Panc1 (cell line): Measurements from ENCODE around the gene ADGRL3. TPM values are rescaled to one million over a fixed set of nuclear protein-coding genes. Genes with fewer than 3 reads are reported as not detected.

ENCODE experiments used
- ATAC-seq: fragments of 200-7000 bp; cut with Tn5 transposase; 2 replicates; pipeline ENCODE4 v1.9.1; 2020; ENCODE audit warnings: mild to moderate bottlenecking, moderate library complexity
- BruUV-seq: library from RNA; stranded (reverse); fragments of 400-500 nt; replicated peaks from 2 replicates; lab custom pipeline; 2021; lab: Mats Ljungman, UMichigan
- CTCF ChIA-PET: fragments of 300-600 bp; sonication (Branson Sonifier 250); formaldehyde crosslinking; loops from one replicate; lab custom pipeline; 2022; ENCODE audit warnings: antibody characterized with exemption; lab: Charles Lee
- POLR2A ChIA-PET: fragments of 300-600 bp; sonication (Branson Sonifier 250); formaldehyde crosslinking; loops from one replicate; lab custom pipeline; 2022; ENCODE audit warnings: antibody characterized with exemption; lab: Charles Lee
- DNase-seq: peaks from one replicate; pipeline ENCODE4 v3.0.0-alpha.2; 2010; ENCODE audit warnings: low read depth, low spot score
- H3K27ac ChIP-seq: 2 replicates; pipeline ENCODE4 v1.5.1; 2011; ENCODE audit warnings: mild to moderate bottlenecking, low read length, inconsistent platforms
- H3K27me3 ChIP-seq: fragments of 200-500 bp; sonication (Bioruptor generic); 2 replicates; pipeline ENCODE4 v1.6.0; 2014; ENCODE audit warnings: low read length, inconsistent platforms; ENCODE audit not compliant: control insufficient read depth, insufficient read depth
- H3K36me3 ChIP-seq: fragments of 200-500 bp; sonication (Bioruptor generic); 2 replicates; pipeline ENCODE4 v1.5.1; 2014; ENCODE audit warnings: inconsistent platforms, mild to moderate bottlenecking, low read length, moderate library complexity; ENCODE audit not compliant: control insufficient read depth, insufficient read depth
- H3K4me1 ChIP-seq: 2 replicates; pipeline ENCODE4 v1.5.1; 2011; ENCODE audit warnings: inconsistent platforms, mild to moderate bottlenecking, low read length, moderate library complexity; ENCODE audit not compliant: control insufficient read depth, insufficient read depth
- H3K4me3 ChIP-seq, 2 experiments: 2 replicates each; pipeline ENCODE4 v1.5.1; 2011 to 2012; ENCODE audit warnings: low read depth in 2 of 2, low read length in 2 of 2, mild to moderate bottlenecking in 2 of 2, inconsistent platforms in 1 of 2, moderate library complexity in 1 of 2
- H3K9me3 ChIP-seq: fragments of 200-500 bp; sonication (Bioruptor generic); 2 replicates; pipeline ENCODE4 v1.5.1; 2014; ENCODE audit warnings: low read depth, mild to moderate bottlenecking, inconsistent platforms, low read length, moderate library complexity; ENCODE audit not compliant: control insufficient read depth, insufficient read depth
- CTCF ChIP-seq: fragments of 450-650 bp; IDR thresholded peaks from 2 replicates; pipeline ENCODE4 v1.5.1; 2017; ENCODE audit warnings: mild to moderate bottlenecking
- POLR2AphosphoS5 ChIP-seq: IDR thresholded peaks from 2 replicates; pipeline ENCODE4 v1.6.1; 2012; ENCODE audit warnings: mild to moderate bottlenecking, low read depth, low read length, moderate library complexity
- REST ChIP-seq, 2 experiments: IDR thresholded peaks; 2 replicates each; pipeline ENCODE4 v1.6.1; 2011 to 2012; ENCODE audit warnings: low read depth in 2 of 2, control low read depth in 1 of 2, low read length in 1 of 2, mild to moderate bottlenecking in 1 of 2, moderate library complexity in 1 of 2; ENCODE audit not compliant: insufficient read depth in 1 of 2
- SIN3A ChIP-seq: IDR thresholded peaks from 2 replicates; pipeline ENCODE4 v1.6.1; 2012; ENCODE audit warnings: low read depth, mild to moderate bottlenecking, low read length, moderate library complexity, borderline replicate concordance; ENCODE audit not compliant: insufficient read depth
- TCF7L2 ChIP-seq: IDR thresholded peaks from 2 replicates; pipeline ENCODE4 v1.6.1; 2011; ENCODE audit warnings: mild to moderate bottlenecking, low read depth, low read length, inconsistent platforms
- in situ Hi-C: cut with HindIII; loops from 2 replicates; pipeline ENCODE4 v1.10.0; 2016; ENCODE audit warnings: low sequenced_read_pairs, low pct_unique_long_range_greater_than_20kb
- intact Hi-C: fragments of 100-400 bp; cut with micrococcal nuclease; formaldehyde crosslinking; loops from one replicate; pipeline ENCODE4 v1.10.0; 2022; ENCODE audit not compliant: unreplicated experiment
- total RNA-seq: library from RNA; stranded (reverse); gene quantifications from one replicate; pipeline ENCODE4 v1.2.1, GENCODE V29; 2021; ENCODE audit not compliant: unreplicated experiment

ADGRL3 gene
- total RNA-seq, 1 experiment from 2014 or later: 0.23 TPM

- Histone ChIP-seq H3K9me3 (no peaks in the 10 kb centered on the region), H3K4me3 (no peak overlapping the region), H3K27me3 (no peaks in the 10 kb centered on the region), H3K4me1 (no peaks in the 10 kb centered on the region), H3K36me3 (no peaks in the 10 kb centered on the region), H3K27ac (no peak overlapping the region)
- ChIA-PET POLR2A (no interaction called here), CTCF (no interaction called here)
- in situ Hi-C loops (no loop called here), intact Hi-C loops (no loop called here)
- ATAC-seq (no peak), DNase-seq (no peak)
- BruUV-seq: no TSS peak
- TF ChIP-seq CTCF: no peak
- no peak for TF ChIP-seq SIN3A
These were observed 539.8 kb downstream of the ADGRL3 start for GRCh38 chr4:61739887-61740286.

GRCh38 chr4:61740886-61741285, 540.8 kb downstream of the ADGRL3 start:
- ATAC-seq (no peak), DNase-seq (no peak)
- BruUV-seq: no TSS peak
- in situ Hi-C loops (no loop called here), intact Hi-C loops (no loop called here)
- Histone ChIP-seq H3K27me3 (no peaks in the 10 kb centered on the region), H3K9me3 (no peaks in the 10 kb centered on the region), H3K36me3 (no peaks in the 10 kb centered on the region), H3K4me3 (no peak overlapping the region), H3K4me1 (no peaks in the 10 kb centered on the region), H3K27ac (no peak overlapping the region)
- ChIA-PET POLR2A (no interaction called here), CTCF (no interaction called here)
- TF ChIP-seq REST (IDR thresholded peaks at IDR 0.05; ENCODE audit: insufficient read depth in 1 of 2, low read depth in 2 of 2, low read length in 1 of 2): no peak
- no peak for TF ChIP-seq TCF7L2
- TF ChIP-seq SIN3A: no peak
- TF ChIP-seq CTCF: no peak
- TF ChIP-seq POLR2AphosphoS5: no peak
